ENCODE measurements around the gene UQCRC1.
"Not testable (repeated sequence)": the region's sequence is repeated elsewhere in the genome, so short reads cannot be mapped to it uniquely, and the experiment has no call there.

The UQCRC1 gene

DNA sequence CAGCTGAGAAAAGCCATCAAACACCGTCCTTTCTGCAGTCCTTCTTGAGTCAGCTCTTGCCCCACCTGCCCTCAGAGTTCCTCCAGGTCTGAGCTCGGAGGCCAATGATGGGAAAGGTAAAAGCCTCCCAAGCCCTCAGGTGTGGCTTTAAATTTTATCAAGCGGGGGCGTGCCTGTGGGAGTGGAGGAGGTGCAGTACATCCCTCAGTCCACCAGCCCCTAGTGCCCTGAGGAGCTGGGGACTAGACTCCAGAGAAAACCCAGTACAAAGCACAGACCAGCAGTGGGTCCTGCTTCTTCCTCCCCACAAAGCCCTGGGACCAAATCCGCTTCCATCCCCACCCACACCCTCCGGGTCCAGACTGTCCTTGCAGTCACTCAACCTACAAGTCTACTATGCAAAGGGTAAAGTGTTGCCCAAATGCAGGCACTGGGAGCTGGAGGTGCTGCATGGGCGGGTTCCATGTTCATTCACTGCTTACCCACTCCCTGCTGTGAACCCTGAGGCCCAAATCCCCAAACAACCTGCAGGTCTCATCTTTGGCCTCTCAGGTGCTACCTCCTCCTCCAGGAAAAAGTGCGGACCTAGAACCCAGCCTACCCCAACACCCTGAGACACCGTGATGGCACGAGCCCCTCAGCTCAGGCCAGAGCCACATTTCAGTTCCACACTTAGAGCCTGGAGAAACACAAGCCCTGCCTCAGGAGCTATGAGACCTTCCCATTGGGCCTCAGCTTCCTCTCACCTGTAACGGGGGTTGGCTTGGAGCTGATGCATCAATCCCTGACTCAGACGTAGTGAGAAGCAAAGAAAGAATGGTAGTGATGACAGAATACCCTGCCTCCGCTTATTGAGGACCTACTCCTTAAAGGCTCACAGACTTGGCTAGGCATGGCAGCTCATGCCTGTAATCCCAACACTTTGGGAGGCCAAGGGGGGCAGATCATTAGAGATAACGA, 55.3 kb downstream of the UQCRC1 start:
- DNase-seq (ENCODE audit: low read depth), result no peak

GRCh38 chr3:48553361-48553760, 56.1 kb downstream of the UQCRC1 start:
- DNase-seq (ENCODE audit: low read depth), result no peak

GRCh38 chr3:48552111-48552951, 57.1 kb downstream of the UQCRC1 start:
- no peak for DNase-seq (ENCODE audit: low read depth)

- DNase-seq (ENCODE audit: low read depth), result not testable (repeated sequence)
These were observed 57.8 kb downstream of the UQCRC1 start for GRCh38 chr3:48551651-48552050.

All from GM04504 (cell line).